Epithelial cell of prostate (primary cell): Measurements from ENCODE around the gene SLC33A1.
"Not testable (repeated sequence)": the region's sequence is repeated elsewhere in the genome, so short reads cannot be mapped to it uniquely, and the experiment has no call there.

Source experiments
- DNase-seq: peaks from one replicate; pipeline ENCODE4 v3.0.0-alpha.2; 2011; ENCODE audit warnings: low read depth, low spot score
- H3K27ac ChIP-seq: fragments of 450-650 bp; 2 replicates; pipeline ENCODE4 v1.5.1; 2017; ENCODE audit warnings: mild to moderate bottlenecking

SLC33A1 gene

DNA sequence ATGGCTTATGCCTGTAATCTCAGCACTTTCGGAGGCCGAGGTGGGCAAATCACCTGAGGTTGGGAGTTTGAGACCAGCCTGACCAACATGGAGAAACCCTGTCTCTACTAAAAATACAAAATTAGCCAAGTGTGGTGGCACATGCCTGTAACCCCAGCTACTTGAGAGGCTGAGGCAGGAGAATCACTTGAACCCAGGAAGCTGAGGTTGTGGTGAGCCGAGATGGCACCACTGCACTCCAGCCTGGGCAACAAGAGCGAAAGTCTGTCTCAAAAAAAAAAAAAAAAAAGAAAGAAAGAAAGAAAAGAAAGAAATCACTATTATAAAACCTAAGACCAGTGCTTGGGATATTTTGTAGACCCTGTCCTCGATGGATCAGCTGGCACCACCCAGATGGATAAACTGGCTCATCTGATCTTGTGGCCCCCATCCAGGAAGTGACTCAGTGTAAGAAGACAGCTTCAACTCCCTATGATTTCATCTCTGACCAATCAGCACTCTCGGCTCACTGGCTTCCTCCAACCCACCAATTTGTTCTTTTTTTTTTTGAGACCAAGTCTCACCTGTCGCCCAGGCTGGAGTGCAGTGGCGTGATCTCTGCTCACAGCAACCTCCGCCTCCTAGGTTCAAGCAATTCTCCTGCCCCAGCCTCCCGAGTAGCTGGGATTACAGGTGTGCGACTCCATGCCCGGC, 8.2 kb upstream of the SLC33A1 start:
- not testable (repeated sequence) for H3K27ac ChIP-seq, DNase-seq

DNA sequence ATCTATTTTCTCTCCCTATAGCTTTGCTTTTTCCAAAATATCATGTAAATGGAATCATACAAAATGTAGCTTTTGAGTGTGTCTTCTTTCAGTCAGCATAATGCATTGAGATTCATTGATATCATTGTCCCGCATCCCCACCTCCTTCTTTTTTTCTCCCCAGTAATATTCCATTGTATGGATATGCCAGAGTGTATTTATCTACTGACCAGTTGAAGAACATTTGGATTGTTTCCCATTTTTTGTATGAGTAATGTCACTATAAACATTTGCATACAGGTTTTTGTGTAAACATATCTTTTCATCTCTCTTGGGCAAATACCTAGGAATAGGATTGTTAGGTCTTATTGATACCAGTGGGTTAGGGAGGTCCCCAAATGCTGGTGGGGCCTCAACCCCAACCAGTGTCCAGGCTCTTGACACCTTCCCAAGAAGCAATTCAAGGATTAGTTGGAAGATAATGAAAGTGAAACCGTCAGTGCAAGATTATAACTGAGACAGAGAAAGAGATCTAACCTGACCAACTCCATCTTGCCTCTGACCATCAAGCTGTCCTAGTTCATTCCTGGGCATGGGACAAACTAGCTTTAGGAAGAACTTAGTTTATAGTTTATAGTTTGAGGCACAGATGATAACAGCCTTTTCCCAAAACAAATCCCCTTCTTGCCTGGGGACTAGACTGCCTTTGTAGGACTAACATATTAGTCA, 7.4 kb upstream of the SLC33A1 start:
- DNase-seq: no peak
- no peak overlapping the region for H3K27ac ChIP-seq

DNA sequence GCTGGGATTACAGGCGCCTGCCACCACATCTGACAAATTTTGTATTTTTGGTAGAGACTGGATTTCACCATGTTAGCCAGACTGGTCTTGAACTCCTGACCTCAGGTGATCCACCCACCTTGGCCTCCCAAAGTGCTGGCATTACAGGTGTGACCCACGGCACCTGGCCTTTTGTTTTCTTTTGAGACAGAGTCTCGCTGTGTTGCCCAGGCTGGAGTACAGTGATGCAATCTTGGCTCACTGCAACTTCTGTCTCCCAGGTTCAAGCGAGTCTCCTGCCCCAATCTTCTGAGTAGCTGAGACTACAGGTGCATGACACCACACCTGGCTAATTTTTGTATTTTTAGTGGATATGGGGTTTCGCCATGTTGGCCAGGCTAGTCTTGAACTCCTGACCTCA, 6.2 kb upstream of the SLC33A1 start:
- not testable (repeated sequence) for H3K27ac ChIP-seq, DNase-seq

DNA sequence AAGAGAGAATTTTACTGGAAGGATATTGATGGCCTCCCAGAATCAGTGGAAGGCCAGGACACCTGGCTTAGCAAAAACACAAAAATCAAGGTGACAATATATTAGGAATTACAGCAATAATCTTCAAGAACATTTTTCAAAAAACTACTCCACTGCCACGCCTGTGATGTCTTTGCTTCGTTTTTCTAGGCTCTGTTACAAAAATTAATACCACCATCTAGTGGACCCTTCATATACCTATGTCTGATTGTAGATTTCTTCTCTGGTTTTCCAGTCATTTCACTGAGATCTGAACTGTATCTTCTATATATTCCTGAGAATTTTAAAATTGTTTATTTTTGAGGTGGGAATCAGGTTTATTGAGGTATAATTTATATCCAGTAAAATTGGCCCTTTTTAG, 5.6 kb upstream of the SLC33A1 start:
- DNase-seq: no peak
- H3K27ac ChIP-seq: no peak overlapping the region

DNA sequence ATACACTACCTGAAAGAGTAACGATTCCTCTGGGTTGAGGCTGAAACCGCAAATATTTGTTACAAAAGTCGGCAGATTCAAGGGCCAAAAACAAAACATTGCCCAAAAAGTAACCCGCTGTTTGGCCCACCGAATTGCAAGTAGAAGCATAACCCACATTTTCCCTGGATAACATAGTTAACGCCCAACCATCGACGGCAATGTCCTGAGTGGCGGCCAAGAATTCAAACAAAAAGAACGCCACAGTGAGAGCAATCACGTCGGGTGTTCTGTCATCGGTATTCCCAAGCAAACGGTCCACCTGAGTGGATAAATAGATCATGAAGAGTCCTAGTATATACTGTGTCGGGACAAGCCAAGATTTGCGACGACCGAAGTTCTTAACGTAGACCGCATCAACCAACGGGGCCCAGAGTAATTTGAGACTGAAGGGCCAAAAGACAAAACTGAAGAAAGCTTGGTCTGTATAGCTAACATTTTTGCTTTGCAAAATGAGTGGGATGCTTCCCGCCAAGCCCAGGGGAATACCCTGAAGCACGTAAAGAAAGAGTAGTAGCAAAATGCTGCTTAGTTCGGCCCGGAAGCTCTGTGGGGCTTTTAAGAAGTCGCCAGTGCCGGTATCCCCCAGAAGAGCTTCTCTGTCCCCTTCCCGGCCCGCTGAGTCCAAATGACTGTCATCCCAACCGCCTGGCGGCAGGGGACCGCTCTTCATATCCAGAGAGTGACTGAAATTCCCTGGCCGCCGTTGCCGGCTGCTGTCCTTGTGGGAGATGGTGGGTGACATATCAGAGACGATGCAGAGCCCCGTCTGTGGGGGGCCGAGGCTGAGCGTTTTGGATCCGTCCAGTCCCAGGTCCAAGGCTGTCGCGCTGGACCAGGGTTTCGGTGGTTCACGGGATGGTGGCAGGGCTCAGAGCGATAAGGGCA, 750 bp downstream of the SLC33A1 start:
- H3K27ac ChIP-seq: peak overlapping the region; percentile 97
- DNase-seq: no peak

DNA sequence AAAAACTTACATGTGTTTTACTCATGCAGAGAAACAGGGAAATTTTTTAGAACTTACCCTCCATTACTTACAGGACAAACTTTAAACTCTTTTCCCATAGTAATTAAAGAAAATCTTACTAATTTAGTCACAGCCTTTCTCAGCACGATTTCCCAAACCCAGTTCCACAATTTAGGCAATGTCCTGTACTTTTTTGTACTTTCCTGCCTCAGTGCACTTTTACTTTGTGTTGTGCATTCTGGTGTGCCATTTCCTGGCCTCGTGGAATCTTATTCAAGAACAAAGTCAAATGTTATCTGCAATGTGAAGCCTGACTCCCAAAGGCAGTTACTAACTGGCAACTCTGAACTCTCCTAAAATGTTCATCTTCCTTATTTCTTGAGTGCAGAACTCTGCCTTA, 1.9 kb downstream of the SLC33A1 start:
- DNase-seq: no peak
- no peak overlapping the region for H3K27ac ChIP-seq

DNA sequence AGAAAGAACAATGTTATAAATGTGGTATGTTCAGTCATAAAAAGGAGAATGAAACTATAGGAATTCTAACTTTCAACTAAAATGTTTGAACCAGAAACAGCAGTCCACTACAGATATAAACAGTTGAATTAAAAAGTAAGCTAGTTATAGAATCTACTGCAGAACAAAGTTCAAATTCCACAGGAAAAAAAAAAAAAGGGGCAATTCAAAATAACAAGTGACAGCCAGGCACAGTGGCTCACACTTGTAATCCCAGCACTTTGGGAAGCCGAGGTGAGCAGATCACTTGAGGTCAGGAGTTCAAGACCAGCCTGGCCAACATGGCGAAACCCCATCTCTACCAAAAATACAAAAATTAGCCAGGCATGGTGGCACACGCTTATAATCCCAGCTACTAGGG, 4.8 kb downstream of the SLC33A1 start:
- not testable (repeated sequence) for H3K27ac ChIP-seq, DNase-seq

DNA sequence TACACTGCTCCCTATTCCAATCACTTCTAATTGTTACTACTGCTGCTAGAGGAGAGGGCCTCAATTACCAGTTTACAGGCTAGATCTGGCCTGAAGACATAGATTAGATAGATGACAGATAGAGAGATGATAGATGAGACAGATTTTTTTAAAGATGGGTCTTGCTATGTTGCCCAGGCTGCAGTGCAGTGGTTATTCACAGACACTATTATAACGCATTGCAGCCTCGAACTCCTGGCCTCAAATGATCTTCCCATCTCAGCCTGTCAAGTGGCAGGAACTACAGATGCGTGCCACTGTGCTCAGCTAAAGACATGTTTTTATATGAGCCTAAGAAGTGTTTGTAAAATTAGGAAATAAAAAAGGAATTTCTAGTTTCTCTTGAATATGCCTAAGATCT, 6.2 kb downstream of the SLC33A1 start:
- DNase-seq: no peak
- H3K27ac ChIP-seq: no peak overlapping the region

DNA sequence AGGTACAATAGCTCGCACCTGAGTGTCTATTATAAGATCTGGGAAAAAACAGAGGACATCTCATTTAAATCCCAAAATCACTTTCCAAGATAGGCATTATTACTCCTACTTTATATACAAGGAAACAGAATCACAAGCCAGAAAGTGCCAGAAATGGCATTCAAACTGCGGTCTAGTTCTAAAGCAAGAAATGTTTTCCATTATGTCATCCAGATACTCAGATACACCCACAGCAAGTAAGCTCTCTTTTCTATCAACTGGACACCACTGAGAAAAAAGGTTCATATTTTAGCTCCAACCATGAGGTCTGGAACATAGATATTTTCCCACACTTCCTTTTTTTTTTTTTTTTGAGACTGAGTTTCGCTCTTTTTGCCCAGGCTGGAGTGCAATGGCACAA, 8.1 kb downstream of the SLC33A1 start:
- H3K27ac ChIP-seq: no peak overlapping the region
- DNase-seq: no peak

DNA sequence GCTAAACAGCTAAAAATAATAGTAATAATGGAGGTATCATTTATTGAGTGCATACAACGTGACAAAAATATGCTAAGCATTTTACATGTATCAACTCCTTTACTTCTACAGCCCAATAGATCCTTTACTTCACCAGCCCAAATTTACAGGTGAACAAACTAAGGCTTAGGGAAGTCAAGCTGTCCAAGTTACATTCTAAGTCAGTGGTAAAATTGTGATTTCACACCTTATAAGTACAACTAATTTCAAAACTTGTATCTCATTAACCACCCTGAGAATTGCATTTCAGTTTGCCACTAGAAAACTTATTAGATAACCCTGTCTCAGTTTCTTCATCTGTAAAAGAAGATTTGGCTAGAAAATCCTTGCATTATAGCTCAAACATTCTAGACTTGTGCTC, 10.7 kb downstream of the SLC33A1 start:
- DNase-seq: no peak
- no peak overlapping the region for H3K27ac ChIP-seq

DNA sequence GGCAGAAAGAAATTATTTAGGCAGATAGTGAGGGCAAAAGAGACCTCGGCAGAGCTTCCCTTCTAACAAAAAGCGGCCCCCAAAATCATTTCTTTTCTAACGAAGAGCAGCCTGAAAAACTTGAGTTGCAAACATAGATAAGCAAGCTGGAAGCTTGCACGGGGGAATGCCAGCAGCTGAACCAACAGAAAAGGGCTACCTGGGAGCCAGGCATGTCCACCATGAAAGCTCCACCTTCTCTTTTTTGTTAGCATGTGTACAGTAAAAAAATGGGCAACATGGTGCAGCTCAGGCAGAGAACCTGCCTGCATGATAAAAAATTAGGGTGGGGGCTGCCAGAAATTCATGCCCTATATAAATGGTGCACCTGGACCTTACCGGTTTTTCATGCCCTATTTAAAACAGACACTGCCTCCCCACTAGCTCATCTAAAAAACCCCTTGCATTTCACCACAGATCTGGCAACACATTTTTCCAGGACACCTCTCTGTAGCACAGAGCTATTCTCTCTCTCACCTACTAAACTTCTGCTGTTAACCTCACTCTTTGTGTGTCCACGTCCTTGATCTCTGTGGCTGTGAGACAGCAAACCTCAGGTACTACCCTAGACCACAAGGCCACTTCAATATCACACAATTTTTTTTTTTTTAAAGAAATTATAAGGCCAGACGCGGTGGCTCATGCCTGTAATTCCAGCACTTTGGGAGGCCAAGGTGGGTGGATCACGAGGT, 18.7 kb downstream of the SLC33A1 start:
- no peak overlapping the region for H3K27ac ChIP-seq
- no peak for DNase-seq

DNA sequence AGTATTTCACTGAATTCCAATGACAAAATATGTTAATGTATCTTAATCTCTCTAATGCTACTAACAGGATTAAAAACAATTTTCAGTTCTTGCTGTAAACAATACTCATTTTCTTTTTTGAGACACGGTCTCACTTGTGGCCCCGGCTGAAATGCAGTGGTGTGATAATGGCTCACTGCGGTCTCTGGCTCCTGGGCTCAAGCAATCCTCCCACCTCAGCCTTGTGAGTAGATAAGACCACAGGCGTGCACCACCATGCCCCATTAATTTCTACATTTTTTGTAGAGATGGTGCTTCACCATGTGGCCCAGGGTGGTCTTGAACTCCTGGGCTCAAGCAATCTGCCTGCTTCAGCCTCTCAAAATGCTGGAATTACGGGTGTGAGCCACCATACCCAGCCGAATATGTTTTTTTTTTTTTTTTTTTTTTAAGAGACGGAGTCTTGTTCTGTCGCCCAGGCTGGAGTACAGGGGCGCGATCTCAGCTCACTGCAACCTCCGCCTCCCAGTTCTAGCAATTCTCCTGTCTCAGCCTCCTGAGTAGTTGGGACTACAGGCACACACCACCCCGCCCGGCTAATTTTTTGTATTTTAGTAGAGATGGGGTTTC, 25.6 kb downstream of the SLC33A1 start:
- DNase-seq, H3K27ac ChIP-seq: not testable (repeated sequence)

DNA sequence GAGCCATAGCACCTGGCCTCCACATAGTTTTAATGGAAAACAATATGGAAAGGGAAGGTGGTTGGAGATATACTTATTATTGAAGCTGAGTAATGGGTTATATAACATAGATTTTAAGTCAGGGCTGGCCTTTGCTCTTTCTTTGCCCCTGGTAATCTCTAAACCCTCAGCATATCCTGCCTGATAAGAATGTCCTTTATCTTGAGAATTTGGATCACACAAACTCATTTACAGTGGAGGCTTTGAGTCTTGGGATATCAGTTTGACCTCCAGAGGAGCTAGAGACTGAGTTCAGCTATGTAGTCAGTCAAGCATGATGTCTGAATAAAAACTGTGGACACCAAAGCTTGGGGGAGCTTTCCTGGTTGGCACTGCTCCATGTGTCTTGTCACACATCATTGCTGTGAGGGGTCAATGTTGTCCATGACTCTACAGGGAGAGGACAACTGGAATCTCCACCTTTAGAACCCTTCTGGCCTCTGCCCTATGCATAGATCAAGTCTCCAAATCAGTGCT, 39.1 kb downstream of the SLC33A1 start:
- no peak overlapping the region for H3K27ac ChIP-seq
- DNase-seq: no peak

DNA sequence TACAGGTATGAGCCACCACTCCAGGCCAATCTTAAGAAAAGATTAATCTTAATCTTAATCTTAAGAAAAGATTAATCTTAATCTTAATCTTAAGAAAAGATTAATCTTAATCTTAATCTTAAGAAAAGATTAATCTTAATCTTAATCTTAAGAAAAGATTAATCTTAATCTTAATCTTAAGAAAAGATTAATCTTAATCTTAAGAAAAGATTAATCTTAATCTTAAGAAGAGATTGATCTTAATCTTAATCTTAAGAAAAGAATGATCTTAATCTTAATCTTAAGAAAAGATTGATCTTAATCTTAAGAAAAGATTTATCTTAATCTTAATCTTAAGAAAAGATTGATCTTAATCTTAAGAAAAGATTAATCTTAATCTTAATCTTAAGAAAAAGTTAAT, 41.0 kb downstream of the SLC33A1 start:
- H3K27ac ChIP-seq, DNase-seq: not testable (repeated sequence)

DNA sequence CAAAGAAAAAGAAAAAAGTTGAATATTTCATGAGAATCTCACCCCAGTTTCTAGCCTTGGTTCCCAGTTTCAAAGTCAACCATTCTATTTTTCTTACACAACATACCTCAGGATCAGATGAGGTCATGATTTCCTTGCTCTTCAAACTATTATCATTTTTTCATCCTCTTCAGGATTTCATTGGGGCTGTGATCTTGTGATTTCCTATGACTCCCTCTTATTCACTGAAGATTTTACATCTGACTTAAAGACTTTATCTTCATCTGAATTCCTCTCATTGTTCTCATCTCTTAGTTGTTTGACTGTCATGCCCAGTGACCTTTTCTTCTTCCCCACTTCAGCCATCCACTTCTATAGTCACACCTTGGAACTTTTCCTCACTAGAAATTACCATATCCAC, 45.0 kb downstream of the SLC33A1 start:
- H3K27ac ChIP-seq: peak overlapping the region; percentile 12
- DNase-seq: no peak

DNA sequence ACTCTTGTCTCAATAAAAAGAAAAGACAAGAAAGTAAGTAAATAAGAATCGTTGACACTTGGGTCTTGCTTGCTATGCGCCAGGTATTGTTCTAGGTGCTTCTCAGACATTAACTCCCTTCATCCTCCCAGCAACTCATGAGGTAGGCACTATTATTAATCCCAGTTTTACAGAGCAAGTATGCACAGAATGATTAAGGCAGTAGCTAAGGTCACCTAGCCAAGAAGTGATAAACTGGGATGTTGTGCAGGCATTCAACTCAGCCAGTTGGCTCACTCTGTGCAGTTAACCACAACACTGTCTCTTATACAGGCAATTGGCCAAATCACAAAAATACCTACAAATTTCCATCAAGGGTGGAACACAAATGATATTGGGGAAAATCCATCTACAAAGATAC, 46.4 kb downstream of the SLC33A1 start:
- no peak overlapping the region for H3K27ac ChIP-seq
- DNase-seq: no peak

DNA sequence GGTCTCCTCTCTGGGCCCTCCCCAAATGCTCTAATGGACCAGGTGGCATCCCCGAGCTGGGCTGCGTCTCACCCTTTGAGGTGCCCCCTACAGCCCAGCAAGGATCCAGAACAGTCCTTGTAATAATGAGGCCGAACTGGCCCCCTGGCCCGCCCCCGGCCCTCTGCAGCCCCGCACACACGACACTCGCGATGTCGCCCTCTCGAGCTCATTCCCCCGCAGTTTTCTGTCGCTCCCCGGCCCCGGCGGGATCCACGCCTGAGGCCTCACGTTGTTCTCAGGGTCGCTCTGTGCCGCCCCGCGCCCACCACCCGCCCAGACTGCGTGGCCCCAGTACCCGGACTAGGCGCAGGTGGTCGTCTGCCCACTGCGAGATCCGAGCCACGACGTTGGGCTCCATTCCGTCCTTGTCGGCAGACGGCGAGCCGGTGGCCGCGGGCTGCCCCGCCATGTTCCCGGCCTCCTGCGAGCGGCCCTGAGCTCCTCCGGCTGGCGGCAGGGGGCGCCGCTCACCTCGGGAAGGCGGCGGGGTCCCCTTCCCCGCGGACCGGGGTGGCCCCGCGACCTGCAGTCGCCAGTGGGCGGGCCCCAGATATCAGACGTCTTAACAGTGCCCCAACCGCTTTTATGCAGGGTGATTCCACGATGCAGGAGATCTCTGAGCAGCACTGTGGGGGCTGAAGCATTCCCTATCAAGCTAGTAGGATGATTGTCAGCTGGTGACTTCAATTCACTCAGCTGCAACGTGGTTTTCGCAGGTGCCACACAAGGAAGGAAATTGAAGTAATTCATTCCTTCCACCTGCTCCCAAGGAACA, 48.2 kb downstream of the SLC33A1 start, which contains the start of gene C3orf33:
Gene C3orf33, minus strand, starts transcription at position 477 of the 817 bp plus-strand sequence. Its CDS starts 26 bp downstream, at position 451.
- no peak for DNase-seq
- peak within 1 kb of the TSS; percentile 13 for H3K27ac ChIP-seq

DNA sequence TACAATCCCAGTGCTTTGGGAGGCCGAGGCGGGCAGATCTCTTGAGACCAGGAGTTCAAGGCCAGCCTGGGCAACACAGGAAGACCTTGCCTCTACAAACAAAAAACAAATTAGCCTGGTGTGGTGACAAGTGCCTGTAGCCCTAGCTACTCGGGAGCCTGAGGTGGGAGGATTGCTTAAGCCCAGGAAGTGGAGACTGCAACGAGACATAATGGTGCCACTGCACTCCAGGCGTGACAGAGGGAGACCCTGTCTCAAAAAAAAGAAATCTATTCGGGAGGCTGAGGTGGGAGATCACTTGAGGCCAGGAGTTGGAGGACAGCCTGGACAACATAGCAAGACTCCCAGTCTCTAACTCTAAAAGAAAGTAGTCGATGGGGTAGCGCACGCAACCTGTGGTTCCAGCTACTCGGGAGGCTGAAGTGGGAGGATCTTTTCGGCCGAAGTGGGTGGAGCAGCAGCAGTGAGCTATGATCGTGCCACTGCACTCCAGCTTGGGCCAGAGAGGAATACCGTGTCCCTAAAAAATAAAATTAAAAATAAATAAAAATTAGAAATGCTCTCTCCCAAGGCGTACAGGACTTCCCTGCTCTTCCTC, 48.9 kb downstream of the SLC33A1 start:
- DNase-seq: no peak
- peak overlapping the region; percentile 13 for H3K27ac ChIP-seq
